Adipose tissue (tissue), 3 donors: ENCODE measurements around the gene DNMT3A. TPM values are rescaled to one million over a fixed set of nuclear protein-coding genes. Genes with fewer than 3 reads are reported as not detected.

Experiments used
- H3K27ac ChIP-seq: one replicate; pipeline ENCODE4 v1.5.1; 2013; ENCODE audit warnings: low read depth, low read length
- whole genome bisulfite sequencing, 3 donors: extraction: QIAGEN DNeasy Blood & Tissue Kit; methylation state at CpG; one replicate each; pipeline ENCODE4 v1.1.7; 2013; 5-methylcytosine and 5-hydroxymethylcytosine counted together
- polyA plus RNA-seq, 3 donors: library from polyadenylated mRNA; stranded (reverse); fragments of 200-250 nt; gene quantifications; one replicate each; pipeline ENCODE4 v1.2.3, GENCODE V29; 2013
- donor health status: healthy with polysubstance abuse.
- donor health status: Bipolar disorder and iron deficiency.
- donor health status: healthy.

DNMT3A gene
- polyA plus RNA-seq, 3 donors: 4.2 to 9.7 (median 8.3) TPM

- no peak overlapping the region for H3K27ac ChIP-seq
- WGBS, 3 donors: 83 to 92% (median 85%) methylated on average over 2 of the region's 2 CpGs
Measured at GRCh38 chr2:25256488-25256875, 85.2 kb downstream of the DNMT3A start.

DNA sequence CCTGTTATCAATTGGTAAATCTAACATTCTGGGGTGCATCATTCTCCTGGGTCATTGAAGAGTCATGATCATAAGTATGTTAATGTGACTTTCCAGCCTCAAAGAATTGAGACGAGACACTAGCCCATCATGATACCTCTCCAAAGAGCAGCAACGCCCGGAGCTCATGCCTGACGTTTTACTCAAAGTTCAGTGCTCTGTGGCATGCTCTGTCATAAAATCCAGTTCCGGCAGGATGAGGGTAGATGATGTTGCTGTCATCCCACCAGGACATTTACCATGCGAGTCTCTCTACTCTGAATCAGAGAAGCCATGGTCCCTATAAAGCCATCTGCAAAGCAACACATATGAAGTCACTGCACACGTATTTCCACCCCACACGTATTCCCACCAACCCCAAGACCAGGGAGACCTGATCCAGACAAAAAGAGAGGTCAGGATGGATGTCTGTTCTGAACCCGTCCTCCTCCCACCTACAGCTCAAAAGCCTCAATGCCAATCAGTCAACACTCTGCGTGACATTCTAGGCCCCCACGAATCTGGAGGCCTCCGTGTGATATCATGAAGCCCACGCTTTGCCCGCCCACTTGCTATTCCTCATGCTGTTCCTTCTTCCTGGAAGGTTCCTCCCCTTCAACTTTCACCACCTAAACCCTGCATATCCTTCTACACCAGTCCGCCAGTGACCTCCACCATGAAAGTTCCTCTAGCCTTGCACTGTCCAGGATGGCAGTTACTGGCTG is 85.8 kb downstream of the DNMT3A start:
- H3K27ac ChIP-seq: no peak overlapping the region
- WGBS, 3 donors: 94 to 97% (median 96%) methylated on average over 15 of the region's 15 CpGs

DNA sequence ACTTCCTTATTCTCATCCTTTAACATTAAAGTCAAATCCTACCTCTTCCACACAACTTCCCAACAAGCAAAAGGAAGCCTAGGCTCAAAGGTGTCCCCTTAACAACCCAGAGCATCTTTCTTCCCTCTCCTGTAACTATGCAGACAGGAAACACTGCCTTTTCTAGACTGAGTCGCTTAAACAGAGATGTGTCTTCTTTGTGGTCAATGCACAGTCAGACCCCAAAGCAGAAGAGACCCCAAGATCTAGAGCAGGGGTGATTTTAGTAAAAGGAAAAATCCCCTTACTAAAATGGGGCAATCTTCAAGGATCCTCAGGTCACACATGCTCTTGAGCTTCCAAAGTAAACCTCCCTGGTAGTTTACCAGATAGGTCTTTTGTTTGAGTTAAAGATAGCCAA is 86.8 kb downstream of the DNMT3A start:
- 76 to 85% (median 80%) methylated on average over 1 of the region's 1 CpG for WGBS, 3 donors
- H3K27ac ChIP-seq: no peak overlapping the region

- 83 to 85% (median 84%) methylated on average over 11 of the region's 11 CpGs for WGBS, 3 donors
- no peak overlapping the region for H3K27ac ChIP-seq
Measured at GRCh38 chr2:25253153-25253626, 88.5 kb downstream of the DNMT3A start.

GRCh38 chr2:25252291-25253152 is 89.2 kb downstream of the DNMT3A start:
- WGBS, 3 donors: 13 to 15% (median 14%) methylated on average over 38 to 58 of the region's 62 CpGs
- H3K27ac ChIP-seq: no peak overlapping the region

DNA sequence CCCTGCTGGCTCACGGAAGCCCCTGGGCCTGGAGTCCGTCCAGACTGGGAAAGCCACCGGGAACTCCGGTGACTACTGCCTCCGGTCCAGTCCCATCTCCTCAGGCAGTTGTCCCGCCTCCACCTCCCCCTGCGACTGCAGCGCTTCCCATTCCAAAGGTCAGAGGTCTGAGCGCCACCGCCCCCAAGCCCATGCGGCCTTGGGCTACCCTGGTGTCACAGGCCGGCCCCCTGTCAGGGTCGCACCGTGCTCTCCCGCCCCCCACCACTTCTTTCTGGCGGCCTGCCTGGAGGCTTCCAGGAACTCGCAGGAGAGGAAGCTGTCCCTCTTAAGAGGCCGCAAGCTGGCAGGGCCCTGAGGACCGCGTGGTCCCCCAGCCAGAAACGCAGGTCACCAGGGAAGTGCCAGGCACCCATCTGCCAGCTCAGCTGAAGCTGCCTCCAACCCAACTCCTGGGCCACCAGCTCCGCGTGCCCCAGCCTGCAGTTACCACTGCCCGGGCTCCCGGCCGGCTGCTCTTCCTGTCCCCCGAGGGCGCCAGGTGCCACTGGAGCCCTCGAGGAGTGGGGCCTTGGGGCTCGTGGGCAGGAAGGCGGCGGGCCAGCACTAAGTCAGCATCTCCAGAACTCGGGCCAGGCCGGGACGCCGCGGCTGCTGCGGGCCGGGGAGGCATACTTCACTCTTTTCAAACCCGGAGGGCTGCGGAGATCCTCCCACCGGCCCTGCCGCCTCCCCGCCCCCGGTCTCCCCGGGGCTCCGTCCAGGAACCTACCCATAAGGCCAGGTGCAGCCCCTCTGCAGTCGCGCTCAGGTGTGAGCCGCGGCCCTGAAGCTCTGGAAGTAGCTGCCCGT is 90.1 kb downstream of the DNMT3A start:
- 2 to 7% (median 2%) methylated on average over 46 to 52 of the region's 52 CpGs for WGBS, 3 donors
- no peak overlapping the region for H3K27ac ChIP-seq

DNA sequence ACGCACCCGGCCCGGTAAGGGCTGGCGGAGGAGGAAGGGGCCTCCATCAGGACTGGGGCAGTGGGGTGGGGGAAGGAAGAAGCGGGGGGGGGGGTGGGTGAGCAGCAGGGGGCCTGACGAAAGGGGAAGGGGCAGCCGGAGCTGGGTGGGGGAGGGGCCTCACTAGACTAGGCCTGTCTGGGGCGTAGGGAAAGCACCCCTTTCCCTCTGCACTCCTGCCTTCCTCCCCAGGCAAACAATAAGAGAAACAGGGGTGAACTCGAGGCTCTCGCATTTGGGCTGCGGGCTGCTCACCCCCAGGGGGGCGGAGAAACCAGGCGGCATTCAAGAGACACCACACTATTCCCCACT is 90.7 kb downstream of the DNMT3A start:
- WGBS, 3 donors: 30 to 59% (median 35%) methylated on average over 12 to 13 of the region's 13 CpGs
- H3K27ac ChIP-seq: no peak overlapping the region

GRCh38 chr2:25250331-25251070 is 91.2 kb downstream of the DNMT3A start:
- no peak overlapping the region for H3K27ac ChIP-seq
- WGBS, 3 donors: 60 to 79% (median 69%) methylated on average over 28 of the region's 28 CpGs

GRCh38 chr2:25249785-25250184 is 91.9 kb downstream of the DNMT3A start:
- 95 to 97% (median 97%) methylated on average over 4 of the region's 4 CpGs for WGBS, 3 donors
- no peak overlapping the region for H3K27ac ChIP-seq

- 90 to 96% (median 92%) methylated on average over 18 to 20 of the region's 20 CpGs for WGBS, 3 donors
- no peak overlapping the region for H3K27ac ChIP-seq
Measured at GRCh38 chr2:25247792-25248512, 93.8 kb downstream of the DNMT3A start.

- no peak overlapping the region for H3K27ac ChIP-seq
- WGBS, 3 donors: 93 to 95% (median 94%) methylated on average over 26 of the region's 26 CpGs
Measured at GRCh38 chr2:25246558-25247290, 95.0 kb downstream of the DNMT3A start.

DNA sequence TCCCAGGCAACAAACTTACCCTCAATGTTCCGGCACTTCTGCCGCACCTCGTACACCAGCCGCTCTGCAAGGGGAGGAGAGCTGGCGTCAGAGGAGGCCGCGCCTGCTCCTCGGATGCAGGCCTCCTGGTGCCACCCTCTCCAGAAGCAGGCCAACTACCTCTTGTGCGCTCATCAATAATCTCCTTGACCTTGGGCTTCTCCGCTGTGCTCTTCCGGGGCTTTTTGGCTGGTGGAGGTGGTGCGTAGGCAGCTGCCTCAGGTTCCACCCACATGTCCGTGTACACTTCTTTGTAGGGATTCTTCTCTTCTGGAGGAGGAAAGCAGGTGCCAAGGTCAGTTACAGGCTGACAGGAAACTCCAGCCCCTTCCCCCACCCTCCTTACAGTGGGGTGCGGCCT is 95.7 kb downstream of the DNMT3A start:
- 82 to 91% (median 91%) methylated on average over 14 of the region's 14 CpGs for WGBS, 3 donors
- H3K27ac ChIP-seq: no peak overlapping the region

DNA sequence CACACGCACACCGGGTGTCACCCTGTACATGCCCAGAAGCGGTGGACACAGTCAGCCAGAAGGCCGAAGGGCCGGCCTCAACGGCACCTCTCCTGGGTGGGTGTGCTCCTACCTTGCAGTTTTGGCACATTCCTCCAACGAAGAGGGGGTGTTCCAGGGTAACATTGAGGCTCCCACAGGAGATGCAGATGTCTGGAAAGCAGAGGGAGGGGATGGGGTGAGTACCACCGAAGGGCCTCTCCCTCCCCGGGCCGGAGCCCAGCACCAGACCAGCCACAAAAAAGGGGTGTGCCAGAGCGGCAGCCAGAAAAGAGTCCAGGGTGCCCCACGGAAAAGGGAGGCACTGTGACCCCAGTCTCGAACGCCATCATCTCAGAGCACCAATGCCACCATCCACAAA is 96.6 kb downstream of the DNMT3A start:
- 92 to 94% (median 94%) methylated on average over 14 of the region's 14 CpGs for WGBS, 3 donors
- no peak overlapping the region for H3K27ac ChIP-seq

- no peak overlapping the region for H3K27ac ChIP-seq
- WGBS, 3 donors: 96 to 97% (median 96%) methylated on average over 17 of the region's 17 CpGs
Measured at GRCh38 chr2:25243995-25244394, 97.7 kb downstream of the DNMT3A start.

- no peak overlapping the region for H3K27ac ChIP-seq
- WGBS, 3 donors: 97% methylated on average over 13 of the region's 13 CpGs
Measured at GRCh38 chr2:25241452-25241851, 100.3 kb downstream of the DNMT3A start.

GRCh38 chr2:25240636-25241035 is 101.1 kb downstream of the DNMT3A start:
- no peak overlapping the region for H3K27ac ChIP-seq
- 69 to 88% (median 71%) methylated on average over 9 of the region's 9 CpGs for WGBS, 3 donors

- no peak overlapping the region for H3K27ac ChIP-seq
- WGBS, 3 donors: 87 to 88% (median 87%) methylated on average over 9 of the region's 9 CpGs
Measured at GRCh38 chr2:25238920-25239319, 102.8 kb downstream of the DNMT3A start.
